Astrocyte (in vitro differentiated cells and primary cell): ENCODE data around the gene TEX48. TPM values are rescaled to one million over a fixed set of nuclear protein-coding genes. Genes with fewer than 3 reads are reported as not detected.

Source experiments
- DNase-seq: peaks from one replicate; pipeline ENCODE4 v3.0.0-alpha.2; 2010; ENCODE audit warnings: low read depth
- FAIRE-seq: peaks from 2 replicates; lab custom pipeline; 2011; peaks lifted over from hg19 to GRCh38; lab: Jason Lieb, UNC
- H2AFZ ChIP-seq: 2 replicates; pipeline ENCODE4 v1.6.0; 2012; ENCODE audit warnings: low read depth, low read length, inconsistent platforms
- H3K27ac ChIP-seq: 2 replicates; pipeline ENCODE4 v1.5.1; 2011; ENCODE audit warnings: low read depth, low read length, inconsistent platforms
- H3K27me3 ChIP-seq: 2 replicates; pipeline ENCODE4 v1.6.0; 2011; ENCODE audit warnings: low read length, inconsistent platforms; ENCODE audit not compliant: insufficient read depth
- H3K36me3 ChIP-seq: 2 replicates; pipeline ENCODE4 v1.5.1; 2011; ENCODE audit warnings: low read length, inconsistent platforms; ENCODE audit not compliant: insufficient read depth
- H3K4me1 ChIP-seq: 2 replicates; pipeline ENCODE4 v1.5.1; 2011; ENCODE audit warnings: low read length, inconsistent platforms; ENCODE audit not compliant: insufficient read depth
- H3K4me2 ChIP-seq: 2 replicates; pipeline ENCODE4 v1.6.0; 2012; ENCODE audit warnings: low read length, inconsistent platforms
- H3K4me3 ChIP-seq: 2 replicates; pipeline ENCODE4 v1.5.1; 2011; ENCODE audit warnings: low read depth, mild to moderate bottlenecking, low read length, inconsistent platforms; ENCODE audit not compliant: insufficient read depth
- H3K79me2 ChIP-seq: 2 replicates; pipeline ENCODE4 v1.6.0; 2012; ENCODE audit warnings: mild to moderate bottlenecking, low read length, inconsistent platforms; ENCODE audit not compliant: insufficient read depth
- H3K9ac ChIP-seq: 2 replicates; pipeline ENCODE4 v1.6.0; 2012; ENCODE audit warnings: mild to moderate bottlenecking, low read length, inconsistent platforms
- H3K9me3 ChIP-seq: 2 replicates; pipeline ENCODE4 v1.5.1; 2012; ENCODE audit warnings: low read depth, mild to moderate bottlenecking, low read length, inconsistent platforms; ENCODE audit not compliant: insufficient read depth
- H4K20me1 ChIP-seq: 2 replicates; pipeline ENCODE4 v1.6.0; 2012; ENCODE audit warnings: low read length, inconsistent platforms; ENCODE audit not compliant: insufficient read depth
- H3K27ac Mint-ChIP-seq: one replicate; pipeline ENCODE4 v1.8.0; 2021; ENCODE audit warnings: mild to moderate bottlenecking, mixed read lengths; ENCODE audit not compliant: unreplicated experiment
- H3K27me3 Mint-ChIP-seq: one replicate; pipeline ENCODE4 v1.8.0; 2021; ENCODE audit warnings: low read depth, mixed read lengths; ENCODE audit not compliant: unreplicated experiment
- H3K36me3 Mint-ChIP-seq: one replicate; pipeline ENCODE4 v1.8.0; 2021; ENCODE audit warnings: low read depth, mixed read lengths; ENCODE audit not compliant: unreplicated experiment
- H3K4me1 Mint-ChIP-seq: one replicate; pipeline ENCODE4 v1.8.0; 2021; ENCODE audit warnings: low read depth, mixed read lengths; ENCODE audit not compliant: unreplicated experiment
- H3K4me3 Mint-ChIP-seq: one replicate; pipeline ENCODE4 v1.8.0; 2021; ENCODE audit warnings: mild to moderate bottlenecking, moderate library complexity, mixed read lengths; ENCODE audit not compliant: unreplicated experiment
- H3K9me3 Mint-ChIP-seq: one replicate; pipeline ENCODE4 v1.8.0; 2021; ENCODE audit warnings: mild to moderate bottlenecking, mixed read lengths; ENCODE audit not compliant: unreplicated experiment
- CTCF ChIP-seq: IDR thresholded peaks from 2 replicates; pipeline ENCODE4 v1.5.1; 2011; ENCODE audit warnings: low read depth, mild to moderate bottlenecking, inconsistent platforms, low read length, moderate library complexity; ENCODE audit not compliant: insufficient read depth
- EZH2 ChIP-seq: IDR thresholded peaks from 2 replicates; pipeline ENCODE4 v1.6.1; 2012; ENCODE audit warnings: mild to moderate bottlenecking, low read length, inconsistent platforms; ENCODE audit not compliant: insufficient read depth
- total RNA-seq: library from RNA; stranded (reverse); gene quantifications from 2 replicates; pipeline ENCODE4 v1.2.1, GENCODE V29; 2021

The TEX48 gene
- total RNA-seq, 1 donor from 2014 or later, result not detected

DNA sequence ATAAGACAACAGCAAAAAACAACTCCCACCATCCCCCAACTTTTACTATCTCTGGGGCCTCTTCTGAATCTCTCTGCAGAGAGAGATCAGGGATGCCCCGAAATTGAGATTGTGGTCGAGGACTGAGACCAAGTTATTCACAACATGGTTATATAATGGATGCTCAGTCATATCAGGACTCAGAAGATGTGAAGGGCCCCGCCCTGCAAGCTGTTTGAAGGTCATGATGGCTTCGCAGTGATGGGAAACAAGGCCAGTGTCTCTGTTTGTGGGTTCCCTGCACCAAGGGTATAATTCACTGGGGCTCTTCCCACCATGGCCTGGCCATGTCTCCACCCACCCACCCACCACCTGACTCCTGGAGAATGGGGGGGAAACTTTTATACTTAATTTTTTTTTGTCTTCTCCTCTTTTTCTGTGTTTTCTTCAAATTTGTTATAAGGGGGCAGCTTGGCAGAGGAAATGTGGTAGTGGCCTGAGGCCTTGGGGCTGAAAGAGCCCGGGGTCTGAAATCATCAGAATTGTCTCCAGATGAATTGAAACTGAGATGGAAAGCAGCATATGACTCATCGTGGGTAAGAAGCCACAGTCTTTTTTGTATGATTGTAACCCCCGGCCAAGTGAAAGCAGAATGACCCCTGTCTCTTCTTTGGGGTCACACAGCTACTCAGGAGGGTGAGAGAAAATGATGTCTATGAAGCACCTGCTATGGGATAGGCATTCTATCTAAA, 15.0 kb upstream of the TEX48 start:
- FAIRE-seq, result no peak
- Histone ChIP-seq H3K27me3 (no peaks in the 10 kb centered on the region), H3K27ac (no peak overlapping the region), H2AFZ (no peak overlapping the region), H3K9me3 (no peaks in the 10 kb centered on the region), H3K79me2 (no peaks in the 10 kb centered on the region), H3K9ac (no peak overlapping the region), H3K4me1 (peaks cover 20% of the 10 kb centered on the region), H4K20me1 (no peaks in the 10 kb centered on the region), H3K4me2 (no peak overlapping the region), H3K4me3 (no peak overlapping the region), H3K36me3 (no peaks in the 10 kb centered on the region)
- Mint-ChIP-seq H3K4me1 (peaks cover 26% of the 10 kb centered on the region), H3K9me3 (no peaks in the 10 kb centered on the region), H3K27ac (no peak overlapping the region), H3K27me3 (peaks cover 8% of the 10 kb centered on the region), H3K4me3 (no peak overlapping the region), H3K36me3 (no peaks in the 10 kb centered on the region)
- peak; percentile 58 for DNase-seq
- TF ChIP-seq CTCF, result no peak
- TF ChIP-seq EZH2, result no peak

GRCh38 chr9:114695948-114696347, 14.0 kb upstream of the TEX48 start:
- H3K79me2 ChIP-seq, result no peaks in the 10 kb centered on the region
- Mint-ChIP-seq H3K36me3 (no peaks in the 10 kb centered on the region), H3K4me3 (no peak overlapping the region), H3K4me1 (peaks cover 35% of the 10 kb centered on the region), H3K9me3 (no peaks in the 10 kb centered on the region), H3K27me3 (peaks cover 8% of the 10 kb centered on the region), H3K27ac (no peak overlapping the region)
- no peak overlapping the region for H3K4me3 ChIP-seq
- no peaks in the 10 kb centered on the region for H3K27me3 ChIP-seq
- H3K9ac ChIP-seq, result no peak overlapping the region
- TF ChIP-seq EZH2 (no peak), CTCF (no peak)
- no peak overlapping the region for H3K27ac ChIP-seq
- no peaks in the 10 kb centered on the region for H3K9me3 ChIP-seq
- H4K20me1 ChIP-seq, result no peaks in the 10 kb centered on the region
- no peak overlapping the region for H2AFZ ChIP-seq
- FAIRE-seq, result no peak
- DNase-seq, result no peak
- H3K4me1 ChIP-seq, result peaks cover 29% of the 10 kb centered on the region
- no peaks in the 10 kb centered on the region for H3K36me3 ChIP-seq
- H3K4me2 ChIP-seq, result no peak overlapping the region

GRCh38 chr9:114694719-114695269, 12.8 kb upstream of the TEX48 start:
- no peak overlapping the region for H3K9ac ChIP-seq
- no peaks in the 10 kb centered on the region for H4K20me1 ChIP-seq
- no peak for DNase-seq
- H3K4me1 Mint-ChIP-seq, result peaks cover 42% of the 10 kb centered on the region
- no peak overlapping the region for H3K27ac Mint-ChIP-seq
- no peaks in the 10 kb centered on the region for H3K36me3 Mint-ChIP-seq
- no peaks in the 10 kb centered on the region for H3K27me3 ChIP-seq
- FAIRE-seq, result no peak
- H3K9me3 ChIP-seq, result no peaks in the 10 kb centered on the region
- H3K4me2 ChIP-seq, result no peak overlapping the region
- H3K4me3 Mint-ChIP-seq, result no peak overlapping the region
- H3K9me3 Mint-ChIP-seq, result no peaks in the 10 kb centered on the region
- H3K27ac ChIP-seq, result no peak overlapping the region
- no peaks in the 10 kb centered on the region for H3K36me3 ChIP-seq
- H3K79me2 ChIP-seq, result no peaks in the 10 kb centered on the region
- H3K4me1 ChIP-seq, result peaks cover 38% of the 10 kb centered on the region
- H3K27me3 Mint-ChIP-seq, result peaks cover 6% of the 10 kb centered on the region
- H2AFZ ChIP-seq, result no peak overlapping the region
- TF ChIP-seq EZH2 (no peak), CTCF (no peak)
- H3K4me3 ChIP-seq, result no peak overlapping the region
